Measurements from ENCODE around the gene ZNF28.
"Not testable (repeated sequence)": the region's sequence is repeated elsewhere in the genome, so short reads cannot be mapped to it uniquely, and the experiment has no call there.

DNA sequence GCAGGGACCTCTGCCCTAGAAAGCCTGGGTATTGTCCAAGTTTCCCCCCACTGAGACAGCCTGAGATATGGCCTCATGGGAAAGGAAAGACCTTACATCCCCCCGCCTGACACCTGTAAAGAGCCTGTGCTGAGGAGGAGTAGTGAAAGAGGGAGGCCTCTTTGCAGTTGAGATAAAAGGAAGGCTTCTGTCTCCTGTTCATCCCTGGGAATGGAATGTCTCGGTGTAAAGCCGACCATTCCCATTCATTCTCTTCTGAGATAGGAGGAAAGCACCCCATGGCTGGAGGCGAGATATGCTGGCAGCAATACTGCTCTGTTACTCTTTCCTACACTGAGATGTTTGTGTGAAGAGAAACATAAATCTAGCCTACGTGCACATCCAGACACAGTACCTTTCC lies 25.9 kb upstream of the ZNF28 start:
- TF ChIP-seq CBX8 (IDR thresholded peaks at IDR 0.05); FOSL2 (IDR thresholded peaks at IDR 0.05); FOSL2 (CRISPR knock-in tag; IDR thresholded peaks at IDR 0.05); ZSCAN20 (CRISPR knock-in tag; IDR thresholded peaks at IDR 0.05); CEBPB (IDR thresholded peaks at IDR 0.05): not testable (repeated sequence)
